Liver (tissue), 9 donors: ENCODE data around the gene TNK2. TPM values are rescaled to one million over a fixed set of nuclear protein-coding genes. Genes with fewer than 3 reads are reported as not detected.

Source experiments
- DNase-seq: peaks from one replicate; pipeline ENCODE4 v3.0.0-alpha.2; 2017; ENCODE audit warnings: low spot score
- H3K27ac ChIP-seq, 2 donors: one replicate each; pipeline ENCODE4 v1.7.0; 2013; ENCODE audit warnings: inconsistent platforms in 2 of 2, low read length in 2 of 2, control low read depth in 1 of 2, low read depth in 1 of 2, mild to moderate bottlenecking in 1 of 2
- H3K27me3 ChIP-seq, 4 donors: one replicate each; pipeline versions ENCODE4 v1.6.1 to v1.7.0; 2013; ENCODE audit warnings: low read length in 3 of 4, inconsistent platforms in 1 of 4, mild to moderate bottlenecking in 1 of 4, moderate library complexity in 1 of 4; ENCODE audit not compliant: control insufficient read depth in 4 of 4, insufficient read depth in 4 of 4
- H3K36me3 ChIP-seq, 4 donors: one replicate each; pipeline versions ENCODE4 v1.6.1 to v1.7.0; 2013; ENCODE audit warnings: low read length in 3 of 4, mild to moderate bottlenecking in 3 of 4, low read depth in 1 of 4, moderate library complexity in 1 of 4; ENCODE audit not compliant: control insufficient read depth in 4 of 4, insufficient read depth in 3 of 4
- H3K4me1 ChIP-seq, 4 donors: one replicate each; pipeline versions ENCODE4 v1.6.1 to v1.7.0; 2013; ENCODE audit warnings: low read length in 3 of 4, mild to moderate bottlenecking in 3 of 4, moderate library complexity in 1 of 4; ENCODE audit not compliant: control insufficient read depth in 4 of 4, insufficient read depth in 4 of 4
- H3K4me3 ChIP-seq, 3 donors: one replicate each; pipeline versions ENCODE4 v1.6.1 to v1.7.0; 2013; ENCODE audit warnings: low read length in 3 of 3, control low read depth in 1 of 3, low read depth in 1 of 3, mild to moderate bottlenecking in 1 of 3
- H3K9ac ChIP-seq, 2 donors: one replicate each; pipeline ENCODE4 v1.7.0; 2013; ENCODE audit warnings: low read length in 2 of 2, mild to moderate bottlenecking in 2 of 2, moderate library complexity in 2 of 2, control low read depth in 1 of 2, low read depth in 1 of 2
- H3K9me3 ChIP-seq, 4 donors: one replicate each; pipeline versions ENCODE4 v1.6.1 to v1.7.0; 2013; ENCODE audit warnings: low read length in 3 of 4; ENCODE audit not compliant: control insufficient read depth in 4 of 4
- CTCF ChIP-seq: fragments of 150-350 bp; IDR thresholded peaks from 2 replicates; pipeline ENCODE4 v1.5.1; 2017; ENCODE audit warnings: improper control_type of control experiment, low read depth, low read length; ENCODE audit not compliant: missing input control
- EGR1 ChIP-seq, 2 donors: IDR thresholded peaks; 2 replicates each; pipeline ENCODE4 v1.6.1; 2016 to 2018; ENCODE audit warnings: antibody characterized with exemption in 2 of 2, low read depth in 2 of 2
- FOXA2 ChIP-seq: IDR thresholded peaks from 2 replicates; pipeline ENCODE4 v1.6.1; 2016; ENCODE audit warnings: antibody characterized with exemption
- GABPA ChIP-seq, 2 donors: IDR thresholded peaks in 1 of 2; conservative IDR thresholded peaks in 1 of 2; 2 replicates each; pipeline ENCODE4 v1.6.1; 2016; ENCODE audit warnings: antibody characterized with exemption in 2 of 2, mild to moderate bottlenecking in 1 of 2, moderate library complexity in 1 of 2
- HNF4A ChIP-seq, 2 donors: conservative IDR thresholded peaks; 2 replicates each; pipeline ENCODE4 v1.6.1; 2016; ENCODE audit warnings: antibody characterized with exemption in 2 of 2, mild to moderate bottlenecking in 2 of 2
- JUND ChIP-seq, 2 donors: IDR thresholded peaks; 2 replicates each; pipeline ENCODE4 v1.6.1; 2016; ENCODE audit warnings: antibody characterized with exemption in 2 of 2
- MAX ChIP-seq: IDR thresholded peaks from 2 replicates; pipeline ENCODE4 v1.6.1; 2016; ENCODE audit warnings: antibody characterized with exemption
- NR2F2 ChIP-seq: IDR thresholded peaks from 2 replicates; pipeline ENCODE4 v1.6.1; 2016; ENCODE audit warnings: antibody characterized with exemption
- RAD21 ChIP-seq, 2 donors: IDR thresholded peaks; 2 replicates each; pipeline ENCODE4 v1.6.1; 2016; ENCODE audit warnings: antibody characterized with exemption in 2 of 2, mild to moderate bottlenecking in 2 of 2
- REST ChIP-seq: IDR thresholded peaks from 2 replicates; pipeline ENCODE4 v1.6.1; 2016; ENCODE audit warnings: antibody characterized with exemption, mild to moderate bottlenecking
- RXRA ChIP-seq, 2 donors: IDR thresholded peaks; 2 replicates each; pipeline ENCODE4 v1.6.1; 2017 to 2018; ENCODE audit warnings: antibody characterized with exemption in 2 of 2, mild to moderate bottlenecking in 1 of 2
- SP1 ChIP-seq: IDR thresholded peaks from 2 replicates; pipeline ENCODE4 v1.6.1; 2018; ENCODE audit warnings: antibody characterized with exemption, mild to moderate bottlenecking
- TAF1 ChIP-seq: conservative IDR thresholded peaks from 2 replicates; pipeline ENCODE4 v1.6.1; 2016; ENCODE audit warnings: antibody characterized with exemption, mild to moderate bottlenecking
- YY1 ChIP-seq: IDR thresholded peaks from 2 replicates; pipeline ENCODE4 v1.6.1; 2016; ENCODE audit warnings: antibody characterized with exemption, mild to moderate bottlenecking
- WGBS: extraction: QIAGEN DNeasy Blood & Tissue Kit; methylation state at CpG from one replicate; pipeline ENCODE4 v1.1.7; 2013; 5-methylcytosine and 5-hydroxymethylcytosine counted together
- polyA plus RNA-seq, 2 donors: library from polyadenylated mRNA; stranded (reverse) in 1 of 2; unstranded in 1 of 2; fragments of 200-250 nt in 1 of 2; fragments of >200 nt in 1 of 2; fragmentation: Nextera tagmentation in 1 of 2; extraction: Ambion mirVana in 1 of 2; gene quantifications; one replicate each; pipeline versions ENCODE4 v1.2.1 to v1.2.3, GENCODE V29; 2013 to 2015
- total RNA-seq, 2 donors: library from RNA; depleted of rRNA; stranded (reverse); fragments of >200 nt; gene quantifications; one replicate each; pipeline ENCODE4 v1.2.3, GENCODE V29; 2014
- TF ChIP-seq, protein P1 (sequence below): IDR thresholded peaks from 2 replicates; pipeline ENCODE4 v1.6.1; 2016; ENCODE audit warnings: antibody characterized with exemption
- TF ChIP-seq, protein P2 (sequence below): IDR thresholded peaks from 2 replicates; pipeline ENCODE4 v1.6.1; 2016; ENCODE audit warnings: antibody characterized with exemption
- donor health status: healthy.
- donor health status: healthy.
- donor health status: healthy.
- donor health status: healthy.
- donor health status: healthy.

The TNK2 gene
- total and polyA plus RNA-seq, 4 donors, result 4.0 to 12.2 (median 8.8) TPM

DNA sequence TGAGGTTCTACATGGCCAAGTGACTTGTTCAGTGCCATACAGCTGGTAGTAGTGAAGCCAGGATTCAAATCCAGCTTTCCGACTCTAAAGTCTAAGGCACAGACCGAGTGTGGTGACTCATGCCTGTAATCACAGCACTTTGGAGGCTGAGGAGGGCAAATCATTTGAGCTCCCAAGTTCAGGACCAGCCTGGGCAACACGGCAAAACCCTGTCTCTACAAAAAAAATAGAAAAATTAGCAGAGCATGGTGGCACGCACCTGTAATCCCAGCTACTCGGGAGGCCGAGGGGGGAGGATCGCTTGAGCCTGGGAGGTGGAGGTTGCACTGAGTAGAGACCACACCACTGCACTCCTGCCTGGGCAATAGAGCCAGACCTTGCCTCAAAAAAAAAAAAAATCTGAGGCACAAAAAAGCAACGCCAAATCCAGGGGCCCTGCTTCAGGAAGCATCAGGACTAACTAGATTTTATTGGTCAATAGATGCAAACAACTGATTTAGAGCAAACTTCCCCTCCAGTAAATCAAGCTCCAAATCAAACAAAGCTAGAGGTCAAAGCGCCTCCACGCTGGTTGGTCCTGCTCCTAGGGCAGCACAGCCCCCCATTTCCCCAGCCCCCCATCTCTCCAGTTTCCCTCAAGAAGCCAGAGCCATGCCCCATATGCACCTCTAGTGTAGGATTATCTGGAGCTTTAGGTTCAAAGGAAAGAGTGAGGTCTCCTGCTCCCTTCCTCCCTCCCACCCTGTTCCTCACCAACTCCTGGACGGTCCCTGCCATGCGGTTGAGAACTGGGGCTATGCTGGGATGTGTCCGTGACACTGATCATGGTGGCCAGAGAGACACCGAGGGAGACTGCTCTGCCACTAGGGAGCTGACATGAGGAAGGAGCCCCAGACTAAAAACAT, 2.9 kb upstream of the TNK2 start:
- Histone ChIP-seq H3K4me1 (peaks cover 21 to 50% (median 32%) of the 10 kb centered on the region in 4 donors), H3K27ac (peak overlapping the region in 1 of 2 donors; percentile 3), H3K27me3 (no peaks in the 10 kb centered on the region), H3K4me3 (no peak overlapping the region), H3K9me3 (no peaks in the 10 kb centered on the region), H3K36me3 (no peaks in the 10 kb centered on the region), H3K9ac (no peak overlapping the region)
- WGBS, result 74% methylated on average over 14 of the region's 14 CpGs
- peak; percentile 25 for TF ChIP-seq REST
- no peak for TF ChIP-seq GABPA (IDR thresholded peaks at IDR 0.05 in 1 of 2, conservative IDR thresholded peaks at IDR 0.05 in 1 of 2)
- peak; percentile 16 to 21 for TF ChIP-seq RXRA (IDR thresholded peaks at IDR 0.05)
- TF ChIP-seq FOXA2, result no peak
- TF ChIP-seq MAX, result no peak
- peak in 1 of 2 donors; percentile 8 for TF ChIP-seq HNF4A (conservative IDR thresholded peaks at IDR 0.05)
- TF ChIP-seq TAF1, result no peak
- peak; percentile 23 for TF ChIP-seq YY1
- TF ChIP-seq EGR1 (IDR thresholded peaks at IDR 0.05; ENCODE audit: low read depth in 2 of 2), result no peak
- no peak for TF ChIP-seq CTCF
- peak; percentile 43 for TF ChIP-seq SP1
- TF ChIP-seq, protein P1, sequence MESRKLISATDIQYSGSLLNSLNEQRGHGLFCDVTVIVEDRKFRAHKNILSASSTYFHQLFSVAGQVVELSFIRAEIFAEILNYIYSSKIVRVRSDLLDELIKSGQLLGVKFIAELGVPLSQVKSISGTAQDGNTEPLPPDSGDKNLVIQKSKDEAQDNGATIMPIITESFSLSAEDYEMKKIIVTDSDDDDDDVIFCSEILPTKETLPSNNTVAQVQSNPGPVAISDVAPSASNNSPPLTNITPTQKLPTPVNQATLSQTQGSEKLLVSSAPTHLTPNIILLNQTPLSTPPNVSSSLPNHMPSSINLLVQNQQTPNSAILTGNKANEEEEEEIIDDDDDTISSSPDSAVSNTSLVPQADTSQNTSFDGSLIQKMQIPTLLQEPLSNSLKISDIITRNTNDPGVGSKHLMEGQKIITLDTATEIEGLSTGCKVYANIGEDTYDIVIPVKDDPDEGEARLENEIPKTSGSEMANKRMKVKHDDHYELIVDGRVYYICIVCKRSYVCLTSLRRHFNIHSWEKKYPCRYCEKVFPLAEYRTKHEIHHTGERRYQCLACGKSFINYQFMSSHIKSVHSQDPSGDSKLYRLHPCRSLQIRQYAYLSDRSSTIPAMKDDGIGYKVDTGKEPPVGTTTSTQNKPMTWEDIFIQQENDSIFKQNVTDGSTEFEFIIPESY, result no peak
- DNase-seq, result no peak

DNA sequence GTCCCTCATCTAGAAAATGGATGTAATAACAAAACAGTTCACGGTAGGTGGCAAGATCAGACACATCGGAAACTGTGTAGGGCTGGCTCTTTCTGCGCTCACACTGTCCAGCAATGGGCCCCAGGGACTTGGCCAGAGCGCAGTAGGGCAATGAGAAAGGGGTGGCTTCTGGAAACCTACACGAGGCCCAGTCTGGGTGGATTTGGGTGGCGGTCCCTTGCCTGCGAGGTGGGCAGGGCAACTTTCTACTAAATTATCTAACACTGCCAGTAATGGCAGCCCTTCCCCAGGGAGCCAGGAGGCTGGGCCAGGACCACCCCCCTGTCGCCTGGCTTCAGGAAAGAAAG, 2.1 kb upstream of the TNK2 start:
- Histone ChIP-seq H3K4me1 (peaks cover 22 to 57% (median 36%) of the 10 kb centered on the region in 4 donors), H3K9me3 (no peaks in the 10 kb centered on the region), H3K27me3 (no peaks in the 10 kb centered on the region), H3K27ac (no peak overlapping the region), H3K9ac (no peak overlapping the region), H3K36me3 (no peaks in the 10 kb centered on the region), H3K4me3 (peak overlapping the region in 1 of 3 donors; percentile 90)
- TF ChIP-seq HNF4A (conservative IDR thresholded peaks at IDR 0.05) (no peak), GABPA (IDR thresholded peaks at IDR 0.05 in 1 of 2, conservative IDR thresholded peaks at IDR 0.05 in 1 of 2) (no peak), TAF1 (no peak), CTCF (no peak), YY1 (no peak), MAX (no peak), NR2F2 (no peak), SP1 (no peak), FOXA2 (no peak), JUND (IDR thresholded peaks at IDR 0.05) (no peak), RAD21 (IDR thresholded peaks at IDR 0.05) (no peak), RXRA (IDR thresholded peaks at IDR 0.05) (no peak)
- TF ChIP-seq, protein P2, sequence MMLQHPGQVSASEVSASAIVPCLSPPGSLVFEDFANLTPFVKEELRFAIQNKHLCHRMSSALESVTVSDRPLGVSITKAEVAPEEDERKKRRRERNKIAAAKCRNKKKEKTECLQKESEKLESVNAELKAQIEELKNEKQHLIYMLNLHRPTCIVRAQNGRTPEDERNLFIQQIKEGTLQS, result no peak
- WGBS, result 93% methylated on average over 8 of the region's 8 CpGs
- no peak for DNase-seq
